CD14-positive monocyte (primary cell): ENCODE measurements around the gene POLR2L. TPM values are rescaled to one million over a fixed set of nuclear protein-coding genes. Genes with fewer than 3 reads are reported as not detected.

ENCODE experiments used
- DNase-seq, 3 donors: peaks; one replicate each; pipeline ENCODE4 v3.0.0-alpha.2; 2011 to 2022
- H2AFZ ChIP-seq: 2 replicates; pipeline ENCODE4 v1.6.0; 2012; ENCODE audit warnings: mild to moderate bottlenecking, low read depth, low read length, inconsistent platforms; ENCODE audit not compliant: insufficient read depth, poor library complexity, severe bottlenecking
- H3K27ac ChIP-seq, 2 donors: 1 replicate in 1 of 2; 2 replicates in 1 of 2; pipeline ENCODE4 v1.5.1; 2012 to 2013; ENCODE audit warnings: low read length in 2 of 2, control low read depth in 1 of 2, inconsistent platforms in 1 of 2, low read depth in 1 of 2, mild to moderate bottlenecking in 1 of 2
- H3K27me3 ChIP-seq, 2 donors: one replicate each; pipeline versions ENCODE4 v1.6.0 to v1.6.1; 2011 to 2013; ENCODE audit warnings: low read length in 2 of 2; ENCODE audit not compliant: control insufficient read depth in 2 of 2, insufficient read depth in 2 of 2
- H3K36me3 ChIP-seq, 2 donors: replicated peaks in 1 of 2; 1 replicate in 1 of 2; 2 replicates in 1 of 2; pipeline versions ENCODE4 v1.5.1 to v1.6.1; 2012 to 2013; ENCODE audit warnings: low read length in 2 of 2, control low read depth in 1 of 2, inconsistent platforms in 1 of 2, mild to moderate bottlenecking in 1 of 2; ENCODE audit not compliant: insufficient read depth in 2 of 2, control insufficient read depth in 1 of 2
- H3K4me1 ChIP-seq, 2 donors: 1 replicate in 1 of 2; 2 replicates in 1 of 2; pipeline versions ENCODE4 v1.5.1 to v1.6.1; 2012 to 2013; ENCODE audit warnings: low read length in 2 of 2, control low read depth in 1 of 2, inconsistent platforms in 1 of 2, mild to moderate bottlenecking in 1 of 2, moderate library complexity in 1 of 2; ENCODE audit not compliant: insufficient read depth in 2 of 2, control insufficient read depth in 1 of 2
- H3K4me2 ChIP-seq: replicated peaks from 2 replicates; pipeline ENCODE3; 2012; ENCODE audit warnings: low read length, moderate library complexity, mild to moderate bottlenecking; ENCODE audit not compliant: poor library complexity, severe bottlenecking; ENCODE audit errors: extremely low read depth
- H3K4me3 ChIP-seq, 3 experiments: fragments of 200-600 bp in 1 of 3; sonication (generic) in 1 of 3; replicated peaks in 1 of 3; 1 replicate in 2 of 3; 2 replicates in 1 of 3; pipeline ENCODE4 v1.5.1; 2011 to 2013; ENCODE audit warnings: low read length in 3 of 3, mild to moderate bottlenecking in 3 of 3, control low read depth in 2 of 3, low read depth in 2 of 3, inconsistent platforms in 1 of 3, moderate library complexity in 1 of 3
- H3K79me2 ChIP-seq: 2 replicates; pipeline ENCODE4 v1.6.0; 2012; ENCODE audit warnings: mild to moderate bottlenecking, control low read depth, inconsistent platforms, low read length, moderate library complexity; ENCODE audit not compliant: insufficient read depth
- H3K9ac ChIP-seq: 2 replicates; pipeline ENCODE4 v1.6.0; 2017; ENCODE audit warnings: low read length, mild to moderate bottlenecking; ENCODE audit not compliant: insufficient read depth, poor library complexity, severe bottlenecking
- H3K9me3 ChIP-seq, 2 donors: replicated peaks in 1 of 2; 1 replicate in 1 of 2; 2 replicates in 1 of 2; pipeline versions ENCODE4 v1.5.1 to v1.6.1; 2012 to 2013; ENCODE audit warnings: low read length in 2 of 2, control low read depth in 1 of 2; ENCODE audit not compliant: control insufficient read depth in 1 of 2, insufficient read depth in 1 of 2
- H4K20me1 ChIP-seq: 2 replicates; pipeline ENCODE4 v1.6.0; 2012; ENCODE audit warnings: mild to moderate bottlenecking, low read length, control low read depth, moderate library complexity; ENCODE audit not compliant: insufficient read depth
- H3K27ac Mint-ChIP-seq, 7 donors: one replicate each; pipeline ENCODE4 v1.8.0; 2020; ENCODE audit warnings: mild to moderate bottlenecking in 7 of 7, mixed read lengths in 7 of 7, moderate library complexity in 6 of 7, inconsistent platforms in 2 of 7
- H3K27me3 Mint-ChIP-seq, 3 donors: one replicate each; pipeline ENCODE4 v1.8.0; 2021 to 2022; ENCODE audit warnings: low read depth in 3 of 3, mild to moderate bottlenecking in 3 of 3, mixed read lengths in 3 of 3, moderate library complexity in 3 of 3, inconsistent platforms in 1 of 3
- H3K36me3 Mint-ChIP-seq, 2 donors: one replicate each; pipeline ENCODE4 v1.8.0; 2020; ENCODE audit warnings: mixed read lengths in 2 of 2, inconsistent platforms in 1 of 2, mild to moderate bottlenecking in 1 of 2
- H3K4me1 Mint-ChIP-seq: one replicate; pipeline ENCODE4 v1.8.0; 2020; ENCODE audit warnings: mild to moderate bottlenecking, mixed read lengths
- H3K4me3 Mint-ChIP-seq, 2 donors: one replicate each; pipeline ENCODE4 v1.8.0; 2020; ENCODE audit warnings: mild to moderate bottlenecking in 2 of 2, mixed read lengths in 2 of 2, moderate library complexity in 1 of 2
- H3K9me3 Mint-ChIP-seq, 7 donors: one replicate each; pipeline ENCODE4 v1.8.0; 2020 to 2022; ENCODE audit warnings: mixed read lengths in 7 of 7, mild to moderate bottlenecking in 6 of 7, moderate library complexity in 6 of 7, inconsistent platforms in 2 of 7
- CTCF ChIP-seq: fragments of 200-600 bp; IDR thresholded peaks from one replicate; pipeline ENCODE4 v1.8.0; 2022; ENCODE audit warnings: antibody characterized with exemption, mild to moderate bottlenecking
- WGBS: methylation state at CpG from one replicate; pipeline ENCODE4 v1.1.5; 2013; ENCODE audit warnings: missing lambda C conversion rate; ENCODE audit not compliant: insufficient coverage; 5-methylcytosine and 5-hydroxymethylcytosine counted together
- intact Hi-C, 2 donors: fragments of 100-400 bp; cut with micrococcal nuclease; formaldehyde crosslinking; loops; one replicate each; pipeline versions ENCODE4 v1.15.0 to v1.15.1; 2023
- polyA plus RNA-seq, 3 donors: library from polyadenylated mRNA; depleted of rRNA in 1 of 3; unstranded in 2 of 3; stranded (reverse) in 1 of 3; fragments of 300-500 nt in 2 of 3; fragments of >200 nt in 1 of 3; fragmentation: Illumina TruSeq in 2 of 3; gene quantifications; 1 replicate in 2 of 3; 2 replicates in 1 of 3; pipeline ENCODE4 v1.2.3, GENCODE V29; 2012 to 2021

The POLR2L gene
- polyA plus RNA-seq, 3 donors = 93.9 to 133 (median 110) TPM

GRCh38 chr11:875203-875602 is 32.9 kb upstream of the POLR2L start:
- H3K4me3 ChIP-seq = no peak overlapping the region
- no peak overlapping the region for H3K9ac ChIP-seq
- Mint-ChIP-seq H3K36me3 (peaks cover 9 to 17% of the 10 kb centered on the region in 2 donors), H3K27ac (no peak overlapping the region), H3K27me3 (peaks cover 0 to 3% (median 3%) of the 10 kb centered on the region in 3 donors), H3K4me1 (no peaks in the 10 kb centered on the region), H3K4me3 (no peak overlapping the region), H3K9me3 (peaks cover 0 to 2% (median 0%) of the 10 kb centered on the region in 7 donors)
- no peaks in the 10 kb centered on the region for H3K4me1 ChIP-seq
- H2AFZ ChIP-seq = no peak overlapping the region
- TF ChIP-seq CTCF = no peak
- intact Hi-C loops = no loop called here
- no peaks in the 10 kb centered on the region for H3K79me2 ChIP-seq
- no peaks in the 10 kb centered on the region for H4K20me1 ChIP-seq
- H3K4me2 ChIP-seq = no peak overlapping the region
- no peak overlapping the region for H3K27ac ChIP-seq
- no peak for DNase-seq
- no peaks in the 10 kb centered on the region for H3K9me3 ChIP-seq
- WGBS = 95% methylated on average over 14 of the region's 16 CpGs
- H3K27me3 ChIP-seq = no peaks in the 10 kb centered on the region
- peaks cover 3 to 5% of the 10 kb centered on the region in 2 donors for H3K36me3 ChIP-seq

GRCh38 chr11:873706-874105 is 31.4 kb upstream of the POLR2L start:
- H3K4me1 Mint-ChIP-seq = no peaks in the 10 kb centered on the region
- Histone ChIP-seq H2AFZ (no peak overlapping the region), H3K4me2 (no peak overlapping the region), H3K27me3 (no peaks in the 10 kb centered on the region), H3K36me3 (no peaks in the 10 kb centered on the region), H3K79me2 (no peaks in the 10 kb centered on the region), H3K27ac (no peak overlapping the region), H3K9me3 (no peaks in the 10 kb centered on the region), H4K20me1 (no peaks in the 10 kb centered on the region), H3K9ac (no peak overlapping the region), H3K4me3 (no peak overlapping the region), H3K4me1 (no peaks in the 10 kb centered on the region)
- H3K9me3 Mint-ChIP-seq = peaks cover 0 to 2% (median 0%) of the 10 kb centered on the region in 7 donors
- 82% methylated on average over 9 of the region's 12 CpGs for WGBS
- H3K27me3 Mint-ChIP-seq = peaks cover 0 to 3% (median 3%) of the 10 kb centered on the region in 3 donors
- intact Hi-C loops = no loop called here
- H3K36me3 Mint-ChIP-seq = peaks cover 2 to 9% of the 10 kb centered on the region in 2 donors
- no peak overlapping the region for H3K4me3 Mint-ChIP-seq
- peak overlapping the region in 1 of 7 donors; percentile 32 for H3K27ac Mint-ChIP-seq
- DNase-seq = no peak
- TF ChIP-seq CTCF = no peak
